Effector memory CD4-positive, alpha-beta T cell (primary cell): ENCODE results near the gene RAMACL.

Experiments
- DNase-seq, 3 donors: peaks; one replicate each; pipeline ENCODE4 v3.0.0-alpha.2; 2020
- H3K27ac ChIP-seq: 2 replicates; pipeline ENCODE4 v1.7.0; 2013; ENCODE audit warnings: mild to moderate bottlenecking, low read length, moderate library complexity; ENCODE audit not compliant: insufficient read depth, poor library complexity, severe bottlenecking
- H3K27me3 ChIP-seq: replicated peaks from 2 replicates; pipeline ENCODE4 v1.7.0; 2013; ENCODE audit warnings: mild to moderate bottlenecking, low read length; ENCODE audit not compliant: insufficient read depth, control insufficient read depth, poor library complexity, severe bottlenecking
- H3K36me3 ChIP-seq: 2 replicates; pipeline ENCODE4 v1.7.0; 2013; ENCODE audit warnings: mild to moderate bottlenecking, low read length, moderate library complexity; ENCODE audit not compliant: control insufficient read depth, insufficient read depth
- H3K4me1 ChIP-seq: 2 replicates; pipeline ENCODE4 v1.7.0; 2013; ENCODE audit warnings: low read length, mild to moderate bottlenecking; ENCODE audit not compliant: control insufficient read depth, insufficient read depth, poor library complexity, severe bottlenecking
- H3K4me3 ChIP-seq: 2 replicates; pipeline ENCODE4 v1.7.0; 2013; ENCODE audit warnings: low read length, low read depth, mild to moderate bottlenecking; ENCODE audit not compliant: insufficient read depth, poor library complexity, severe bottlenecking
- H3K9me3 ChIP-seq: 2 replicates; pipeline ENCODE4 v1.7.0; 2013; ENCODE audit warnings: mild to moderate bottlenecking, low read length, moderate library complexity; ENCODE audit not compliant: control insufficient read depth

RAMACL gene

DNA sequence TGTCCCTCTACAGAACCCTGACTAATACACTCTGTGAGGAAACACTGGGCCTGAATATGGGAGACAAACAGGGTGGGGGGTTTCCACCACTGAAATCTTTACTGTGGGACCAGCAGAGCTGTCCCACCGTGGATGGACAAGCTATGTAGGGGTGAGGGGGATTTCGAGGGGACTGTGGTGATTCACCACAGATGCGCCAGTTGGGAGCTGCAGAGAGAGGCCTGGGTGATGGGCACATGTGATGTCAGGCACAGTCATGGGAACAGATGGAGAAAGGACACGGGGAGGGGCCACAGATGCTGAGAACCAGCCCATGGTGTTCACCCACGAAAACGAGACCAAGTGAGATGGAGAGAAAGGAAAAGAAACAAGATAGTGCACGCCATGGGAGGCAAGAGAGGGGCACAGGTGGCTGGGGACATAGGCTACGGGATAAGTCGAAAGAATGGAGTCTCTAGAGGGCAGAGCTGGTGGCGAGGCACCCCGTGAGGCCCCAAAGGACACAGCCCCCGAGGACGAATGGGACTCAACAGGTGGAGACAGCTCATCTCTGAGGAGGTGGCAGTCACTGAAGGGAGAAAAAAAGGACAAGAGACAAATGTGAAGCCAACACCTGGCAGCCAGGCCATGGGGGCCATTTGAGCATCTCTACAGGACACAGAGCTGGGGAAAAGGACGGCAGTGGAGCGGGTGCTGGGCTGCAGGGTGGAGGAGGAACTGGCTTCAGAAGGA is 10.5 kb upstream of the RAMACL start:
- Histone ChIP-seq H3K27me3 (no peaks in the 10 kb centered on the region), H3K36me3 (no peaks in the 10 kb centered on the region), H3K4me3 (no peak overlapping the region), H3K27ac (no peak overlapping the region), H3K9me3 (no peaks in the 10 kb centered on the region), H3K4me1 (no peaks in the 10 kb centered on the region)
- no peak for DNase-seq

DNA sequence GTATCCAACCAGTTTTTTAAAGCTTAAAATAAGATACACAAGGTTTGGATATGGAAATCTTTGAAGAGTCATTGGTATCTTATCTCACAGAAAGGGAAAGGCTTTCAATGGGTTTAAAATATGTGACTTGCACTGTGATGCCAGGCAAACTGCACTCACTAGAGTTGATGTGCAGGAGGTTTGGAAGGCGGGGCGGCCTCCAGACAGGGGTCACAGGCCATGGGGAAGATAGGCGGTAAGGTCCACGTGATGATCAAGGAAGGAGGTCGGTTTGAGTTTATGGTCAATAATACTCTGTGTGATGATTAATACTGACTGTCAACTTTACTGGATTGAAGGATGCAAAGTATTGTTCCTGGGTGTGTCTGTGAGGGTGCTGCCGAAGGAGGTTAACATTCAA is 9.5 kb upstream of the RAMACL start:
- no peaks in the 10 kb centered on the region for H3K4me1 ChIP-seq
- H3K36me3 ChIP-seq: no peaks in the 10 kb centered on the region
- H3K4me3 ChIP-seq: no peak overlapping the region
- no peak overlapping the region for H3K27ac ChIP-seq
- no peaks in the 10 kb centered on the region for H3K27me3 ChIP-seq
- H3K9me3 ChIP-seq: no peaks in the 10 kb centered on the region
- DNase-seq: no peak

DNA sequence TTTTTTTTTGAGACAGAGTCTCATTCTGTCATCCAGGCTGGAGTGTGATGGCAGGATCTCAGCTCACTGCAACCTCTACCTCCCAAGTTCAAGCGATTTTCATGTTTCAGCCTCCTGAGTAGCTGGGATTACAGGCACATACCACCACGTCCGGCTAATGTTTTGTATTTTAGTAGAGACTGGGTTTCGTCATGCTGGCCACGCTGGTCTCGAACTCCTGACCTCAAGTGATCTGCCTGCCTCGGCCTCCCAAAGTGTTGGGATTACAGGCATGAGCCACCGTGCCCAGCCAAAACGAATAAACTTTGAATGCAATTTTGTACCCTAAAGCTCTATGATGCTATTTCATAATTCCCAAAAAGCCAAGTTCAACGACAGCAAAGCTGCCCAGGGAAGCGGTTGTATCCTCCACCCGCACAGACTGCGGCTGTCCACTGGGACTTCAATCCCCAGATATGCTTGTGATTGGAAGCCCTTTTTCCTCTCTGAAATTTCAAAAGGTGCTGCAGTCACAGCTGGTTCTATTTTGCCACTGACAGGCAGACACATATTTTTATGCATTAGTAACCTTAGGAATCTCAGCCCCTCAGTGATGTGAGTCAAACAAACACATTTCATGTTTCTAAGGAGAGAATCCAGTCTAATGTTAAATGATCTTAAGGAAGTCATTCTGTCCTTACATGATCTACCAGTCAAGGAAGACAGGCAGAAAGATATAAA is 8.7 kb upstream of the RAMACL start:
- H3K4me1 ChIP-seq: no peaks in the 10 kb centered on the region
- H3K9me3 ChIP-seq: no peaks in the 10 kb centered on the region
- DNase-seq: no peak
- H3K36me3 ChIP-seq: no peaks in the 10 kb centered on the region
- no peak overlapping the region for H3K4me3 ChIP-seq
- no peak overlapping the region for H3K27ac ChIP-seq
- H3K27me3 ChIP-seq: no peaks in the 10 kb centered on the region

DNA sequence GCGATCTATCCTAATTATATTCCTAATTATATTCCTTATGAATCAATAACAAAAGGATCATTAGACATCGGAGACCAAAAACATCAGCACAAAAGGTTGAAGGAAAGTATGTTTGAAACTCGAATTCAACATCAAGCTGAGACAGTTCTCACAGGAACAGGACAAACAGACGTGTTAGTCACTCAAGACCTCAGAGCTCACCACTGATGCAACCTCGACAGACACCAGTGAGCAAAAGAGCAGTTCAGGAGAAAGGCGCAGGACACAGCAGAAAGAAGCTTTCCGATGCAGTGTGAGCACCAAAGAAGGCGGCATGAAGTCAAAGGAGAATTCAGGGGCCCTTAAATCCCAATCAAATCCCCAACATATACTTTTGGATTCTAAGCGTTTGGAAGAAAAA is 6.3 kb upstream of the RAMACL start:
- Histone ChIP-seq H3K9me3 (no peaks in the 10 kb centered on the region), H3K27me3 (no peaks in the 10 kb centered on the region), H3K4me3 (no peak overlapping the region), H3K36me3 (no peaks in the 10 kb centered on the region), H3K4me1 (no peaks in the 10 kb centered on the region), H3K27ac (no peak overlapping the region)
- no peak for DNase-seq

DNA sequence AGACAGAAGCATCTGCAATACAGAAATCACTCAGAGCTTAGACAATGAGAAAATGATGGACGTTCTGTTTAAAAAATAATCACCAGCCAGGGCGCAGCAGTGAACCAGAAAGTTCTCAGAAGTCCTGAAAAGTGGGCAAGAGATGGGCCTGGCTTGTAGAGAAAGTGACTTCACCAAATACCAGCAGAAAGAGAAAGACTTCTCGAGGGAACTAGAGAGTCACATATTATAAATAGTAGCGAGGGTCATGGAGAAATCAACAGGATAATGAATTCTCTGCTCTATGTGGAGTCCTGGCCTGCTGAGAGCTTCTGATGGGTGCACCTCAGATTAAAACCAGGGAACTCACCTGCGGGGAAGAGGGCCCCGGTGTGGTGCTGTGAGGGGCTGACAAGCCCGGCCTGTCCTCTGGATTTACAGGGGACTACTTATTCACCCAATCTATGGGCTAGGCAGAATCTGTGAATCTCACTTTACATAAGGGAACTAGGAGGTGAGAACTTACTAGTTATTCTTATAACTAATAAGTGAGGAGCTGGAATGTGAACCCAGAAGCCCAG is 5.6 kb upstream of the RAMACL start:
- H3K9me3 ChIP-seq: no peaks in the 10 kb centered on the region
- H3K27me3 ChIP-seq: no peaks in the 10 kb centered on the region
- no peak for DNase-seq
- no peak overlapping the region for H3K4me3 ChIP-seq
- H3K27ac ChIP-seq: no peak overlapping the region
- H3K36me3 ChIP-seq: no peaks in the 10 kb centered on the region
- H3K4me1 ChIP-seq: no peaks in the 10 kb centered on the region

DNA sequence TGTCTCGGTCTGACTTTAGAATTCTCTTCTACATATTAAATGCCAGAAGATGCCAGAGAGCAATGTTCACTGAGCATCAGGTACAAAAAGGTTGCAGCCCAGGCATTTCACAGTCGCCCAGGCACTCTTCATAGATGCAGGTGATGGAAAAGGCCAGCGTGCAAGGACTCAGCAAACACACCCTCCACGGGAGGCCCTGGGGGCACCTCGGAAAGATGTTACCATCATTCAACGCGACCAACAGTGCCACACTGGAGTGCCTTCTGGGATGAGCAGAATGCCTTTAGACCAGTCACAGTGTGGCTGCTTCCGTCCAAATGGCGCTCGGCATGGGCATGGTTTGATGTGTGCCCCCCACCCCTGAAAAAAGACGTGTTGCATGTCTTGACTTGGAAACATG is 4.5 kb upstream of the RAMACL start:
- no peak overlapping the region for H3K27ac ChIP-seq

DNA sequence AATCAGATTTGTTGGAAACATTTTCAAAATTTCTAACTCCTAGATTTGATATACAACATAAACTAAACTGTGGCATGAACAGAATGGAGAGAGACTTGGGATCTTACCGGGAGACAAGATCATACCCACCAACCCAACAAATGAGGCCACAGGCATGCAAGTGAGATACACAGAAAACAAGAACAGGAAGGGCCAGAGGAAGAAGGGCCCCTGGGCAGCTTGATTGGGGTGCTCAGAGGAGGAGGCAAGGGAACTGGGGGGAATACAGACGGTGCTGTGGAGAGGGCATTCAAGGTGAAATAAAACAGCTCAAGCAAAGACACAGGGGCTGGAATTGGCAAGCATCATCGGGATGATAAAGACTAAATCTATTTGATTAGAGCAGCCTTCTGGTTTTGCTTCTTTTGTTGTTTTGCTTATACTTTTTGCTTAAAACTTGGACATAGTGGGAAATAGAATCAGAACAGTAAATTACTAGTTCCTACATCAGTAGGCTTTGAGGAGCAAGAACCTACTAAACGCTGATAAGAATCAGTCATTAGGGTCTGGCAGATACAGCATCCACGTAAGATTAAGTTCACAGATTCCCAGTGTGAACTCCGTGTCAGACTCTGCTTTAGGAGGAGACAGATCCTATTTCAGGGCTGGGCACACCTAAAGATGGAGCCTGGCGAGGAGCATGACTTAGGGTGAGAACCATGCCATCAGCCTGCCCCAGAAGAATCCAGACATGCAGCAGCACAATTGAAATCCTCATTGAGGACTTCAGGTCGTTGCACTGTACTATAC is 3.5 kb upstream of the RAMACL start:
- H3K4me3 ChIP-seq: no peak overlapping the region
- H3K36me3 ChIP-seq: no peaks in the 10 kb centered on the region
- no peak for DNase-seq
- H3K27ac ChIP-seq: no peak overlapping the region
- H3K4me1 ChIP-seq: no peaks in the 10 kb centered on the region
- H3K9me3 ChIP-seq: no peaks in the 10 kb centered on the region
- H3K27me3 ChIP-seq: no peaks in the 10 kb centered on the region

More for the DNA sequence above, 4.5 kb upstream of the RAMACL start:
- DNase-seq: no peak
- Histone ChIP-seq H3K36me3 (no peaks in the 10 kb centered on the region), H3K27me3 (no peaks in the 10 kb centered on the region), H3K9me3 (no peaks in the 10 kb centered on the region), H3K4me1 (no peaks in the 10 kb centered on the region), H3K4me3 (no peak overlapping the region)

DNA sequence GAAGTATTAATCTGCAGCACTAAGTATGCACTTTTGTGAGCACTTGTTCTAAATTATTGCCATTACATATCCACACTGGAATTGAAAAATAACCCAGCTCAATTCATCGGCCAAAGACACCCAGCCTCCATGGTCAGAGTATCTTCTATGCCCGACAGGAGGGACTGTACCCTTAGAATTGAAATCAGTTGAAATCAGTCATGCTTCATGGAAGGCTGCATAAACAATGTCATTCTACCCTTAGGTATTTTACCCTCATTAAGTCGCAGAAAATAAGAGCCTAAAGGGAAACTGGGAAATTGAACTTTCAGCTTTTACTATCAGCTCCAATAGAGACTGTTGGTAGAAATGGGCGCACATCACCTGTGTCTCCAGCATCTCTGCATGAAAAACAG is 2.9 kb upstream of the RAMACL start:
- H3K27me3 ChIP-seq: no peaks in the 10 kb centered on the region
- no peaks in the 10 kb centered on the region for H3K4me1 ChIP-seq
- no peak overlapping the region for H3K4me3 ChIP-seq
- H3K36me3 ChIP-seq: no peaks in the 10 kb centered on the region
- H3K27ac ChIP-seq: no peak overlapping the region
- no peaks in the 10 kb centered on the region for H3K9me3 ChIP-seq
- DNase-seq: no peak

DNA sequence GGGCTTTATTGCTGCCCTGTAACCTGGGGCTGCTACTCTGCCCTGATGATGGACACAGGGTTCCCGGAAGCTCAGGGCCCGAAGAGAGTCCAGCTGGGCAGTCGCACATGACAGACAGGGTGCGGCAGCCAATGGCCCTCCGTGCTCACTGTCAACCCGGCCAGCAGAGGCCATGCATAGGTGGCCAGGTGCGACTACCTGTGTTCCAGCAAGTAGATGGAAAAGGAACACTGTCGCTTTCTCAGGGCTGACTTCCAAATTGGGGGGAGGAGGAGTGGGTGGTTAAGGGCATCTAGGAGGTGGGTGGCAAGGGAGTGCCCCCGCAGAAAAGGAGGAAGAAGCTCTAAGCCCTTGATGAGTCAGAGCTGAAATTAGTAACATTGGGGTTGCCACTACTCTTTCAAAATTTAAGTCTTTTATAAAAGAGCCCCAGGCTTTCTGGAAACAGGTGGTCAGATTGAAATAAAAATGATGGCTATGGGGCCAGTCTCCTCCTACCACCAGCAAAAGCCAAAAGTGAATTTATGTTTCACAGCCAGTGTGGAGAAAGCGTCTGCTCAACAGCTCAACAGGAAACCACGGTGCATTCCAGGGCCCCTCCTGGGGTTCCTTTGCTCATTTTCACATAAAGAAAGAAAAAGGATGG is 2.3 kb upstream of the RAMACL start:
- Histone ChIP-seq H3K4me3 (no peak overlapping the region), H3K4me1 (no peaks in the 10 kb centered on the region), H3K36me3 (no peaks in the 10 kb centered on the region), H3K27me3 (no peaks in the 10 kb centered on the region), H3K9me3 (no peaks in the 10 kb centered on the region), H3K27ac (no peak overlapping the region)
- DNase-seq: no peak
